T47D (cell line): ENCODE data around the gene DEFB129.

Source experiments
- DNase-seq, 2 experiments: peaks; one replicate each; pipeline versions ENCODE4 v3.0.0 to v3.0.0-alpha.2; 2011 to 2012; ENCODE audit warnings: low read depth in 1 of 2, low spot score in 1 of 2
- JUND ChIP-seq: IDR thresholded peaks from 2 replicates; pipeline ENCODE4 v1.6.1; 2012; ENCODE audit warnings: low read depth
- in situ Hi-C: cut with HindIII; loops from 2 replicates; pipeline ENCODE4 v1.10.0; 2016; ENCODE audit warnings: low sequenced_read_pairs, low pct_unique_long_range_greater_than_20kb

DEFB129 gene

DNA sequence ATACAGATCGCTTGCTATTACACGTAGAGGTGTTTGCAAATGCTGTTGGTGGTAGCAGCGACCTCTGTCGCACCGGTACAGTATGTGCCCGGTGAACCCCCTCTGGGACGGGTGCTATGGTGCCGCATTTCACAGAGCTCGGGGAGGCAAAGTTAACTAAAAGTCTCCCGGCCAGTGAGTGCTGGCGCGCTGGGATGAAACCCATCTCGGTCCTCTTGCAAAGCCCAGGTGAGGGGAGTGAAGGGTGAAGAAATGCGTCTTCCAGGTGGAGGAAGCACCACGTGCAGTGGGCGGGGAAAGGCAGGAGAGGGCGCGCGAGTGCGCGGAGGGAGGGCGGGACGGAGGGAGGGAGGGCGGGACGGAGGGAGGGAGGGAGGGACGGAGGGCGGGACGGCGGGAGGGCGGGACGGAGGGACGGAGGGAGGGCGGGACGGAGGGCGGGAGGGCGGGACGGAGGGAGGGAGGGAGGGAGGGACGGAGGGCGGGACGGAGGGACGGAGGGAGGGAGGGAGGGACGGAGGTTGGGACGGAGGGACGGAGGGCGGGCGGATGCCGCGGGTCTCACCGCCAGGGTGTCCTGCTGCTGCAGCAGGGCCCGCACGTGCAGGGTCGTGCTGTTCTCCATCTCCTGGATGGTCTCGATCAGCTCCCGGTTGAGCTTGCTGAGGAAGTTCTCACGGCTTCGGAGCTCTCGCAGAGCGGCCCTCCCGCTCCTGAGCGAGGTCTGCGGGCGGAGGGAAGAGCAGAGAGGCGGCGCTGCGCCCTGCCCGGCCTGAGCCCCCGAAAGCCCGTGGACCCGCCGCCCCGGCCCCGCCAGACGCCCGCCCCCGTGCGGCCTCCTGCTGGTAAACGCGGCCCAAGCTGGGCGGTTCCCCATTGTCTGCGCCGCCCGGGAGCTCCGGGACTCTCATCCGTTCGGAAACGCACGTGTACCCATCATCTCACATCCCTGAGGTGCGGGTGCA is 51.8 kb downstream of the DEFB129 start:
- in situ Hi-C loops = no loop called here
- no peak for TF ChIP-seq JUND

More for the DNA sequence above, 51.8 kb downstream of the DEFB129 start:
- no peak for DNase-seq
